Measurements from ENCODE around the gene GRID2IP.
"Not testable (repeated sequence)": the region's sequence is repeated elsewhere in the genome, so short reads cannot be mapped to it uniquely, and the experiment has no call there.

GRID2IP gene

GRCh38 chr7:6487184-6487545 lies 64.1 kb downstream of the GRID2IP start:
- no peak for DNase-seq (ENCODE audit: low spot score)

- DNase-seq (ENCODE audit: low spot score) = no peak
Measured at GRCh38 chr7:6486438-6487183, 64.7 kb downstream of the GRID2IP start.

GRCh38 chr7:6482743-6483119 lies 68.5 kb downstream of the GRID2IP start:
- no peak for DNase-seq (ENCODE audit: low spot score)

GRCh38 chr7:6482307-6482706 lies 69.0 kb downstream of the GRID2IP start:
- DNase-seq (ENCODE audit: low spot score) = no peak

- DNase-seq (ENCODE audit: low spot score) = no peak
Measured at GRCh38 chr7:6481445-6481844, 69.8 kb downstream of the GRID2IP start.

GRCh38 chr7:6480323-6480660 lies 71.0 kb downstream of the GRID2IP start:
- DNase-seq (ENCODE audit: low spot score) = no peak

- DNase-seq (ENCODE audit: low spot score) = no peak
Measured at GRCh38 chr7:6479067-6479466, 72.2 kb downstream of the GRID2IP start.

GRCh38 chr7:6478186-6478585 lies 73.1 kb downstream of the GRID2IP start:
- no peak for DNase-seq (ENCODE audit: low spot score)

- no peak for DNase-seq (ENCODE audit: low spot score)
Measured at GRCh38 chr7:6477318-6477660, 74.0 kb downstream of the GRID2IP start.

GRCh38 chr7:6476596-6477317 lies 74.5 kb downstream of the GRID2IP start:
- DNase-seq (ENCODE audit: low spot score) = no peak

GRCh38 chr7:6475433-6476186 lies 75.7 kb downstream of the GRID2IP start:
- DNase-seq (ENCODE audit: low spot score) = no peak

GRCh38 chr7:6465862-6466261 lies 85.4 kb downstream of the GRID2IP start:
- no peak for DNase-seq (ENCODE audit: low spot score)

GRCh38 chr7:6463609-6464008 lies 87.7 kb downstream of the GRID2IP start:
- not testable (repeated sequence) for DNase-seq (ENCODE audit: low spot score)

- no peak for DNase-seq (ENCODE audit: low spot score)
Measured at GRCh38 chr7:6461946-6462550, 89.2 kb downstream of the GRID2IP start.

- DNase-seq (ENCODE audit: low spot score) = no peak
Measured at GRCh38 chr7:6460990-6461584, 90.2 kb downstream of the GRID2IP start.

GRCh38 chr7:6460303-6460702 lies 91.0 kb downstream of the GRID2IP start:
- DNase-seq (ENCODE audit: low spot score) = no peak

- not testable (repeated sequence) for DNase-seq (ENCODE audit: low spot score)
Measured at GRCh38 chr7:6458676-6459075, 92.6 kb downstream of the GRID2IP start.

GRCh38 chr7:6453734-6454133 lies 97.5 kb downstream of the GRID2IP start:
- peak; percentile 81 for DNase-seq (ENCODE audit: low spot score)

GRCh38 chr7:6451224-6451705 lies 100.0 kb downstream of the GRID2IP start:
- DNase-seq (ENCODE audit: low spot score) = no peak

GRCh38 chr7:6450591-6450990 lies 100.7 kb downstream of the GRID2IP start:
- DNase-seq (ENCODE audit: low spot score) = not testable (repeated sequence)

- DNase-seq (ENCODE audit: low spot score) = not testable (repeated sequence)
Measured at GRCh38 chr7:6449884-6450283, 101.4 kb downstream of the GRID2IP start.

GRCh38 chr7:6448943-6449543 lies 102.2 kb downstream of the GRID2IP start:
- DNase-seq (ENCODE audit: low spot score) = no peak
